Spleen (tissue), 11 donors: Measurements from ENCODE around the gene FANCL. TPM values are rescaled to one million over a fixed set of nuclear protein-coding genes. Genes with fewer than 3 reads are reported as not detected.

Source experiments
- DNase-seq: peaks from one replicate; pipeline ENCODE4 v3.0.0-alpha.2; 2020
- H3K27ac ChIP-seq, 8 donors: fragments of 200-600 bp; sonication (generic) in 7 of 8; 1 replicate in 4 of 8; 2 replicates in 4 of 8; pipeline versions ENCODE4 v1.5.0 to v1.8.0; 2016 to 2021; ENCODE audit warnings: inconsistent platforms in 4 of 8, mild to moderate bottlenecking in 4 of 8, moderate library complexity in 1 of 8
- H3K27me3 ChIP-seq, 7 donors: fragments of 200-600 bp; sonication (generic) in 6 of 7; replicated peaks in 1 of 7; 1 replicate in 4 of 7; 2 replicates in 3 of 7; pipeline versions ENCODE4 v1.5.0 to v1.8.0; 2016 to 2021; ENCODE audit warnings: inconsistent platforms in 3 of 7, mild to moderate bottlenecking in 1 of 7
- H3K36me3 ChIP-seq, 6 donors: fragments of 200-600 bp; sonication (generic) in 5 of 6; 1 replicate in 4 of 6; 2 replicates in 2 of 6; pipeline versions ENCODE4 v1.5.0 to v1.8.0; 2016 to 2021; ENCODE audit warnings: inconsistent platforms in 2 of 6
- H3K4me1 ChIP-seq, 6 donors: fragments of 200-600 bp; sonication (generic) in 5 of 6; 1 replicate in 3 of 6; 2 replicates in 3 of 6; pipeline versions ENCODE4 v1.5.0 to v1.8.0; 2016 to 2021; ENCODE audit warnings: inconsistent platforms in 3 of 6
- H3K4me3 ChIP-seq, 8 donors: fragments of 200-600 bp; sonication (generic) in 7 of 8; 1 replicate in 4 of 8; 2 replicates in 4 of 8; pipeline versions ENCODE4 v1.5.0 to v1.8.0; 2016 to 2021; ENCODE audit warnings: inconsistent platforms in 4 of 8, mild to moderate bottlenecking in 4 of 8, moderate library complexity in 2 of 8
- H3K9me3 ChIP-seq, 8 donors: fragments of 200-600 bp; sonication (generic) in 7 of 8; 1 replicate in 4 of 8; 2 replicates in 4 of 8; pipeline versions ENCODE4 v1.5.0 to v1.8.0; 2016 to 2021; ENCODE audit warnings: inconsistent platforms in 4 of 8
- POLR2A ChIP-seq, 3 donors: fragments of 450-650 bp; IDR thresholded peaks; one replicate each; pipeline ENCODE4 v1.5.1; 2017; ENCODE audit warnings: antibody characterized with exemption in 3 of 3, mild to moderate bottlenecking in 1 of 3
- POLR2AphosphoS5 ChIP-seq, 3 donors: sonication (generic); formaldehyde crosslinking; IDR thresholded peaks; one replicate each; pipeline ENCODE4 v1.5.1; 2017; ENCODE audit warnings: antibody characterized with exemption in 3 of 3
- WGBS, 5 donors: extraction: QIAGEN DNeasy Blood & Tissue Kit in 3 of 5; methylation state at CpG; one replicate each; pipeline versions ENCODE4 v1.1.5 to v1.1.7; 2013 to 2018; 5-methylcytosine and 5-hydroxymethylcytosine counted together
- intact Hi-C: fragments of 100-400 bp; cut with DNase I; formaldehyde crosslinking; loops from one replicate; pipeline ENCODE4 v1.15.0; 2023; ENCODE audit warnings: low total_unique reads
- polyA plus RNA-seq, 3 donors: library from polyadenylated mRNA; stranded (reverse); fragments of 200-250 nt; gene quantifications; one replicate each; pipeline ENCODE4 v1.2.1, GENCODE V29; 2013
- total RNA-seq, 7 donors: library from RNA; depleted of rRNA in 3 of 7; stranded (reverse); fragments of >200 nt in 3 of 7; fragmentation: NEBNext Ultra II Directional in 4 of 7; extraction: Animal tissue kit (Norgen Biotek cat#: 25700) in 4 of 7; gene quantifications; one replicate each; pipeline versions ENCODE4 v1.1.0 to v1.2.1, GENCODE V29; 2016 to 2021
- TF ChIP-seq, protein P1 (sequence below), 11 experiments: fragments of 200-600 bp in 7 of 11; fragments of 450-650 bp in 4 of 11; sonication (generic) in 4 of 11; IDR thresholded peaks in 8 of 11; conservative IDR thresholded peaks in 3 of 11; 1 replicate in 7 of 11; 2 replicates in 4 of 11; pipeline versions ENCODE4 v1.4.0 to v1.8.0; 2016 to 2021; ENCODE audit warnings: antibody characterized with exemption in 11 of 11, inconsistent platforms in 4 of 11, mild to moderate bottlenecking in 1 of 11
- donor health status: healthy with polysubstance abuse.
- donor health status: DM: no; HTN: no; CAD: no; lungs with moderate emphysema.
- donor health status: DM: no; HTN: no; CAD: no.
- donor health status: Bipolar disorder and iron deficiency.
- donor health status: healthy.
- donor health status: DM: no; HTN: no; CAD: no.
- donor health status: DM: yes; HTN: yes; CAD: no.

Gene FANCL
- total and polyA plus RNA-seq, 10 donors: 15.7 to 50.7 (median 31.6) TPM

DNA sequence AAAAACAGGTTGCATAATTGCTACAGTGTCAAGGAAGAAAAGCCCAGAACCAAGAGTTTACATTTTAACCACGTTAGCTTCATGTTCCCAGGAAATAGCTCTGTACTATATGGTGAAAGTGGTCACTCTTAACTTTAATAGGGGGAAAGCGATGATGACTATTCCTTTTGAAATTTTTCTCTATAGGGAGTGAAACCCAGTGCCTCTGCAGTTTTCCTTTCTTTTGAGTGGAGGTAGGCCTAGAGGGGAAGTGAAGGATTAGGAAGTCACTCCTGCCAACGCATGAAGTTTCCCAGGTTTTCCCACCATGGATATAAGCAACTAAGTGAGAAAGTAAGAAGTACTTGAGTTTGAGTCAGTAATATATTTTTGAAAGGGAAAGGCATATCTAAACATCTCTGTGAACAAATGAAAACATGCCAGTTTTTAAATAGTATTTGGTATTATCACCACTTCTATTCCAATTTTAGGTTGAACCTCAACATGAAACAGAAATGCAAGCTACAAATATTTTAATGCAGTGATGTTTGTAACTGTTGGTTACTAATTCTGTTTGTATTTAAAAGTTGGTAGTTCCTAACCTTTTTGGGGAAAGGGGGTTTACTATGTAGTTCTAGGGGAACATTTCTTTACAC is 102.6 kb downstream of the FANCL start:
- intact Hi-C loops: no loop called here
- TF ChIP-seq POLR2AphosphoS5 (IDR thresholded peaks at IDR 0.05) (no peak), POLR2A (IDR thresholded peaks at IDR 0.05) (no peak)
- TF ChIP-seq, protein P1, sequence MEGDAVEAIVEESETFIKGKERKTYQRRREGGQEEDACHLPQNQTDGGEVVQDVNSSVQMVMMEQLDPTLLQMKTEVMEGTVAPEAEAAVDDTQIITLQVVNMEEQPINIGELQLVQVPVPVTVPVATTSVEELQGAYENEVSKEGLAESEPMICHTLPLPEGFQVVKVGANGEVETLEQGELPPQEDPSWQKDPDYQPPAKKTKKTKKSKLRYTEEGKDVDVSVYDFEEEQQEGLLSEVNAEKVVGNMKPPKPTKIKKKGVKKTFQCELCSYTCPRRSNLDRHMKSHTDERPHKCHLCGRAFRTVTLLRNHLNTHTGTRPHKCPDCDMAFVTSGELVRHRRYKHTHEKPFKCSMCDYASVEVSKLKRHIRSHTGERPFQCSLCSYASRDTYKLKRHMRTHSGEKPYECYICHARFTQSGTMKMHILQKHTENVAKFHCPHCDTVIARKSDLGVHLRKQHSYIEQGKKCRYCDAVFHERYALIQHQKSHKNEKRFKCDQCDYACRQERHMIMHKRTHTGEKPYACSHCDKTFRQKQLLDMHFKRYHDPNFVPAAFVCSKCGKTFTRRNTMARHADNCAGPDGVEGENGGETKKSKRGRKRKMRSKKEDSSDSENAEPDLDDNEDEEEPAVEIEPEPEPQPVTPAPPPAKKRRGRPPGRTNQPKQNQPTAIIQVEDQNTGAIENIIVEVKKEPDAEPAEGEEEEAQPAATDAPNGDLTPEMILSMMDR (IDR thresholded peaks at IDR 0.05 in 8 of 11, conservative IDR thresholded peaks at IDR 0.05 in 3 of 11): no peak
- H3K27me3 ChIP-seq: no peaks in the 10 kb centered on the region
- no peaks in the 10 kb centered on the region for H3K4me1 ChIP-seq
- no peak overlapping the region for H3K4me3 ChIP-seq
- H3K27ac ChIP-seq: no peak overlapping the region
- 84 to 96% (median 87%) methylated on average over 3 of the region's 3 CpGs for WGBS, 5 donors
- no peak for DNase-seq
- no peaks in the 10 kb centered on the region for H3K9me3 ChIP-seq
- H3K36me3 ChIP-seq: peaks cover 0 to 60% (median 0%) of the 10 kb centered on the region in 6 donors

DNA sequence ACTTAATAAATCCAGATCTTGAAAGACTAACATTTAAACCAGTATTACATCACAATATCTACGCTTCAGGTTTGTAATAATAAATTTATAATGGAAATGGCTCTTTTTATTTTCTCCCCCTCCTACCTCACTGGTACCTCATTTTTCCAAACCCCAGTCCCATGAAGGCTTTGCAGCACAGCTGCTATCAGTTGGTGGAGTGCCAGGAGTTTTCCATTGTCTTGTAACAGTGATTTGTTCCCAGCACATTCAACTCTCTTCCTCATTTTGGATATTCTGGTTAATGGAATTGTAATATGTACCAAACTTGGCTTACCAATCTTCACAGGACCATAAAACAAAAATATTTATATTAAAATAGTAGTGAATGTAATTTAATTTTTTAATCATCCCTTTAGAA is 103.3 kb downstream of the FANCL start:
- Histone ChIP-seq H3K4me1 (no peaks in the 10 kb centered on the region), H3K4me3 (no peak overlapping the region), H3K9me3 (no peaks in the 10 kb centered on the region), H3K27ac (no peak overlapping the region), H3K27me3 (no peaks in the 10 kb centered on the region), H3K36me3 (peaks cover 0 to 60% (median 0%) of the 10 kb centered on the region in 6 donors)
- TF ChIP-seq, protein P1 (IDR thresholded peaks at IDR 0.05 in 8 of 11, conservative IDR thresholded peaks at IDR 0.05 in 3 of 11): no peak
- no peak for TF ChIP-seq POLR2AphosphoS5 (IDR thresholded peaks at IDR 0.05)
- no peak for TF ChIP-seq POLR2A (IDR thresholded peaks at IDR 0.05)
- no peak for DNase-seq
- intact Hi-C loops: no loop called here
- WGBS, 5 donors: 94 to 100% (median 98%) methylated on average over 1 of the region's 1 CpG

DNA sequence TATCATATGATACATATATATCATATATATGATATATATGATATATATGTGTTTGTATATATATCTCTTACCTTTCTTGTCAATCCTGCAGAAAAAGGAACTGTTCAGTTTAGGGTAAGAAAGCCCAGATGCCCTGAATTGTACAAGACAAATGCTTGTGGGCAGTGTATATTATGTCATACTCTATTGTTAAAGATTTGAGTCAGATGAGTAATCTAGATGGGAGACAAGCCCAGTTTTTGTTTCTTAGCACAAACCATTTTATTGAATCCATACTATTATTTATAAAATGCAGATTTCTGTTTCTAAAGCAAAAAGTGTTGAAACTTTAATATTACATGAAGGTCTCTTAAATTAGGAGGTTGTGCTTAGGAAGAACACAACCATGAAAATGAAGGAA is 103.9 kb downstream of the FANCL start:
- Histone ChIP-seq H3K36me3 (peaks cover 0 to 63% (median 2%) of the 10 kb centered on the region in 6 donors), H3K27me3 (no peaks in the 10 kb centered on the region), H3K27ac (no peak overlapping the region), H3K4me1 (no peaks in the 10 kb centered on the region), H3K4me3 (no peak overlapping the region), H3K9me3 (no peaks in the 10 kb centered on the region)
- TF ChIP-seq POLR2AphosphoS5 (IDR thresholded peaks at IDR 0.05) (no peak), POLR2A (IDR thresholded peaks at IDR 0.05) (no peak)
- TF ChIP-seq, protein P1 (IDR thresholded peaks at IDR 0.05 in 8 of 11, conservative IDR thresholded peaks at IDR 0.05 in 3 of 11): no peak
- intact Hi-C loops: no loop called here
- no peak for DNase-seq

DNA sequence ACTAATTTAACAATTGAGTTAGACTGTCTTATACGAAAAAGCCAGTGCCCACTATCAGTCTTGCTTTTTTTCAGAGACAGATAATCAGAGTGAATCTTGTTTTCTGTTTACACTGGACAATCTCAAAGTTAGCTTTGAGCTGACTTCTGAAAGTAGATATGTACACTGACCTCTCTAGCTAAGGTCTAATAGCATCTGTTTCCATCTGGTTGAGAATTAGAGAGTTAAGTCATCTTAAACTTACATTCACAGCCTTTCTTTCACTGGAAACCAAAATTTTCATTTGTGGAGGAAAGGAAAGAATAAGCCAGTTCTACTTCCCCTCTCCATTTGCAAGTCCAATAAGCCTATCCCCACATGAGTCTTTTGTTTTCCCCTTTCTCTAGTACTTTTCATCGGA is 105.3 kb downstream of the FANCL start:
- 85 to 92% (median 91%) methylated on average over 2 of the region's 2 CpGs for WGBS, 5 donors
- TF ChIP-seq POLR2AphosphoS5 (IDR thresholded peaks at IDR 0.05): no peak
- TF ChIP-seq, protein P1 (IDR thresholded peaks at IDR 0.05 in 8 of 11, conservative IDR thresholded peaks at IDR 0.05 in 3 of 11): no peak
- no peak for TF ChIP-seq POLR2A (IDR thresholded peaks at IDR 0.05)
- Histone ChIP-seq H3K4me1 (no peaks in the 10 kb centered on the region), H3K4me3 (no peak overlapping the region), H3K9me3 (no peaks in the 10 kb centered on the region), H3K27me3 (no peaks in the 10 kb centered on the region), H3K36me3 (peaks cover 0 to 63% (median 8%) of the 10 kb centered on the region in 6 donors), H3K27ac (no peak overlapping the region)
- intact Hi-C loops: no loop called here
- DNase-seq: no peak
